22Rv1 (cell line): Measurements from ENCODE around the gene UCN2.

Experiments
- H3K27ac ChIP-seq: fragments of 450-650 bp; 2 replicates; pipeline ENCODE4 v1.5.1; 2017
- ZFX ChIP-seq: fragments of 450-650 bp; IDR thresholded peaks from 2 replicates; pipeline ENCODE4 v1.6.1; 2017; ENCODE audit warnings: antibody characterized with exemption, borderline replicate concordance
- TF ChIP-seq, protein P1 (sequence below): fragments of 450-650 bp; IDR thresholded peaks from 2 replicates; pipeline ENCODE4 v1.5.1; 2017; ENCODE audit warnings: mild to moderate bottlenecking

The UCN2 gene

DNA sequence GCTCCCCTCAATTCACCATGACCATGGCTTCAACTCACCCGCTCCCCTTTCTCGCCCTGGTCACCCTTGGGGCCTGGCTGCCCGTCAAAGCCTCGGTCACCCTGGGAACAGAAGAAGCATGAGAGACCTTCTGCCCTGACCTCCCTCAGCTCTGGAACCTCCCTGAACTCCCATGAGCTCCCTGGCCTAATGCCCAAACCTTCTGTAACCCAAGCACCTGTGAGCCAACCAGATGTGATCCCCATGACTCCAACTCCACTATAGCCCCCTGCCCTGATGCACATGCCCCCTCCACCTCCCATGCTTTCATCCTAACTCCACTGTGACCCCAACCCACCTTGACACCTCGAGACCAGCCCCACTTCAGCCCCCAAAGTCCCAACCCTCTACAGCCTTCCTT lies 3.5 kb upstream of the UCN2 start:
- no peak overlapping the region for H3K27ac ChIP-seq
- TF ChIP-seq ZFX, result no peak
- TF ChIP-seq, protein P1, sequence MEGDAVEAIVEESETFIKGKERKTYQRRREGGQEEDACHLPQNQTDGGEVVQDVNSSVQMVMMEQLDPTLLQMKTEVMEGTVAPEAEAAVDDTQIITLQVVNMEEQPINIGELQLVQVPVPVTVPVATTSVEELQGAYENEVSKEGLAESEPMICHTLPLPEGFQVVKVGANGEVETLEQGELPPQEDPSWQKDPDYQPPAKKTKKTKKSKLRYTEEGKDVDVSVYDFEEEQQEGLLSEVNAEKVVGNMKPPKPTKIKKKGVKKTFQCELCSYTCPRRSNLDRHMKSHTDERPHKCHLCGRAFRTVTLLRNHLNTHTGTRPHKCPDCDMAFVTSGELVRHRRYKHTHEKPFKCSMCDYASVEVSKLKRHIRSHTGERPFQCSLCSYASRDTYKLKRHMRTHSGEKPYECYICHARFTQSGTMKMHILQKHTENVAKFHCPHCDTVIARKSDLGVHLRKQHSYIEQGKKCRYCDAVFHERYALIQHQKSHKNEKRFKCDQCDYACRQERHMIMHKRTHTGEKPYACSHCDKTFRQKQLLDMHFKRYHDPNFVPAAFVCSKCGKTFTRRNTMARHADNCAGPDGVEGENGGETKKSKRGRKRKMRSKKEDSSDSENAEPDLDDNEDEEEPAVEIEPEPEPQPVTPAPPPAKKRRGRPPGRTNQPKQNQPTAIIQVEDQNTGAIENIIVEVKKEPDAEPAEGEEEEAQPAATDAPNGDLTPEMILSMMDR, result no peak

DNA sequence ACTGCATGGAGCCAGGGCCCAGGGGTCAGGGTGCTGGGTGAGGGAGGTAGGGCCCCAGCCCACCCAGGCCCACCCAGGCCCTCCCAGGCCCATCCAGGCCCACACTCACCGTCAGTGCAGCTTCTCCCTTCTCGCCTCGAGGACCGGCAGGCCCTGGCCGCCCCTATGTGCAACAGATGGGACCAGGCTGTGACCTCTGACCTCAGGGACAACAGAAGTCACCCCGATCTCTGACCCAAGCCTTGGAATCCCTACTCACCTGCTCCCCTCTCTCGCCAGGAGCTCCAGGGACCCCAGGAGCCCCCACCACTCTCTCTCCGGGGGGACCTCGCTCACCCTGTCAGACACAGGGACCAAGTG lies 2.8 kb upstream of the UCN2 start:
- TF ChIP-seq ZFX, result no peak
- TF ChIP-seq, protein P1, result no peak
- H3K27ac ChIP-seq, result no peak overlapping the region

DNA sequence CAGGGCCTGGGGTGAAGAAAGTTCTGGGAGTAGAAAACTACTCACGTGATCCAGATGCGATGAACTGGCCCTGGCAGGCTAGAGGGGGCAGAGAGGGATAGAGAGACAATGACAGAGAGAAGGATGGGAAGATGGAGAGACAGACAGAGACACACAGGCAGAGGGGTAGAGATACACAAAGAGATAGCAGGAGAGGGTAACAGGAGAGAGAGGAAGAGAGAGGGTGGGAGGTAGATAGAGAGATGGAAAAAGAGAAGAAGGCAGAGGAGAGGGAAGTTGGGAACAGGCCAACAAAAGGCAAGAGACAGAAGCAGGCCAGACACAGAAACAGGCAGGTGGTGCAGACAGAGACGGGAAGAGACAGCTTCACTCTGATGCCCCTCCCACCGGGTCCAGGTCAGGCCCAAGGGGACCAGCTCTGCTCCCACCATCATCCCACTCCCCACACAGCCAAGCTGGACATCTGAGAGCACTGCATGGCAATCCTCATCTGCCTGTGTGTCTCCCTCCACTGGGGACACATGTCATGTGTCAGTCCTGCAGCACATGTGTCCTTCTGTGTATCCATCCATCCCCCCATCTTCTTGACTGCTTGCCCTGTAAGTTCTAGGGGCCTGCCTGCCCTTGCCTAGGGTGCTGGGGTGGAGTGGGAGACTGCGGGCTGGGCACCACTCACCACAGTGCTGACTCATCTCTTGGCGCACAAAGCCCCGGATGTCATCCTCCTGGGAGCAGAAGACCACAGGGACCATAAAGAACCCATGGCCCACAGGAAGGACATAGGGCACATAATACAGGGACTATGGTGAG lies 2.2 kb upstream of the UCN2 start:
- no peak overlapping the region for H3K27ac ChIP-seq

DNA sequence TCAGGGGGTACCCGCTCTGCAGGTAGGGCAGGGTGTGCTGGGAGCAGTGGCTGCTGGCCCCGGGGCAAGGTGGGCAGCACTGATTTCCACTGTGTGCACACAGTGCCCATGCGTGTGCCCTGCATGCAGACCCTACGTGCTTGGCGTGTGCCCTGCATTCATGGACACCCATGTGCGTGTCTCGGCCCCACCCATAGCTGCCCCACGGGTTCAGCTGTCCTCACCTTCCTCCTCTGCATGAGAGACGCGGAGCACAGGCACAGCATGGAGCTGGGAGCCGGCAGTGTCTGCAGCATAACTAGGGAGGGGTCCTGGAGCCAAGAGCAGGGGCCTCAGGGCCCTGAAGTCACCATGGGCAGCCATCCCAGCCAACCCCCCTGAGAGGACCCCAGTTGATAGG lies 1.6 kb upstream of the UCN2 start:
- no peak overlapping the region for H3K27ac ChIP-seq
- TF ChIP-seq, protein P1, result no peak
- no peak for TF ChIP-seq ZFX

More for the DNA sequence above, 2.2 kb upstream of the UCN2 start:
- TF ChIP-seq, protein P1, result no peak
- no peak for TF ChIP-seq ZFX

DNA sequence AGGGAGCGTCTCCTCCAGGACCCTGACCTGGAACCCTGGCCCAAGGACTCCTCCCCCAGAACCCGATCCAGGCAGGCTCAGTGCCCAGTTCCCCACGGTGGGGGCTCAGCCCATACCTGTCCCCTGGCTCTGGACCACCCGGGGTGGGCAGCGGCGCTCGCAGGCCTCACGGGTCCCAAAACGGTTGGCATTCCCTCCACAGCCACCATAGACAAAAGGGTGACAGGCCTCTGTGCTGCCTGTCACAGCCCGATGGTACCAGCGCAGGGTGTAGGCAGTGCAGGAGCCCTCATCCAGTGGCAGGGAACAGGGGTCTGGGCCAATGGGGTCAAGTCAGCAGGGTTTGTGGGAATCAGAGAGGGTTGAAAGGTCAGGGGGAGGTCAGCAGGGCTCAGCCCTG lies 1.1 kb upstream of the UCN2 start:
- no peak overlapping the region for H3K27ac ChIP-seq
- TF ChIP-seq, protein P1, result no peak
- no peak for TF ChIP-seq ZFX

DNA sequence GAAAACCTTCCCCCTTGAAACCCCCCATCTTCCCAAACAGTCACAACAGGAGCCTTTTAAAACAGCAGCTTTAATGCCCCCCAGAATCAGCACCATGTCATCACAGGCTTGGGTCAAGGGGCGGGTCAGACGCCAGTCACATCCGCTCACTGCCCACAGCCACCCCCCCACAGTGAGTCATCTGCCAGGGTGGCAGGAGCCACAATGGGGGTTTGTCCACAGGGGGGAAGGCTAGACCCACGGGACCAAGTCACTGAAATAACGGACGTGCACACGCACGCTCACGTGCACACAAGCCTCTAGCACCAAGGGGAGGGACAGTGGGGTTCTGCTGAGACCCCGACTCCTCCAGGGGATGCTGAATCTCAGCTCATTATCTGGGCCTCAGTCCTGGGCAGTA lies 441 bp upstream of the UCN2 start:
- H3K27ac ChIP-seq, result no peak overlapping the region
- TF ChIP-seq ZFX, result no peak
- TF ChIP-seq, protein P1, result no peak

DNA sequence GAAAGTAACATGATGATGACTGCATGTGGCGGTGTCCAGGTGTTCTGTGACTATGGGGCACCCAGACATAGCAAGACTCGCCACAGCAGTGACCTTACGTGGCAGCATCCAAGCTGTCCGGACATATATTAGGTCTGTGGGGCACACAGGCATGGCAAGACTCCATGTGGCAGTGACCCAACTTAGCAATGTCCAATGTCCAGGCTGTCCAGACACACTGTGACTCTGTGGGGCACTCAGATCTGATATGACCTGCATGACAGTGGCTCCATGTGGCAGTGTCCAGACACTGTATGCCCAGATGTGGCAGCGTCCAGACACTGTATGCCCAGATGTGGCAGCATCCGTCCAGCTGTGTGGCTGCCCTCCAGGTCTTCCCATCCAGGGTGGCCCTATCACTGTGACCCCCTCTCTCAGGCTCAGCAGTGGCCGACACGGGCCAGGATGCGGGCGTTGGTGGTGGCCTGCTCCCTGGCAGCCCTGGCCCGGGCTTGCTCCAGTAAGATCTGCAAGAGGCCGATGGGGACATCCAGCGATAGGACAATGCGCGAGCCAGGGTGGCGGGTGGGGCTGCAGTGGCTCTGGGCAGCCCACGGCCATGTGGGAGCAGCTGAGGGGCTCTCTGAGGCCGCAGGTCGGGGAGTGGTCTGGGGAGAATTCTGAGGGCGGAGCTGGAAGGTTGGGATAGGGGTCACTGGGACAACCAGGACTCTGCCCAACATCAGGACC lies 1.1 kb downstream of the UCN2 start:
- no peak overlapping the region for H3K27ac ChIP-seq
- TF ChIP-seq ZFX, result no peak
- TF ChIP-seq, protein P1, result no peak
